A673 (cell line): ENCODE results near the gene TMED7.

Experiments
- CTCF ChIP-seq: fragments of 300-800, 200-600 bp; sonication (generic); conservative IDR thresholded peaks from 2 replicates; pipeline ENCODE4 v1.5.1; 2017; ENCODE audit warnings: low read depth, mild to moderate bottlenecking, antibody characterized with exemption, low read length, moderate library complexity, mixed read lengths
- EZH2 ChIP-seq: fragments of 200-600 bp; sonication (generic); IDR thresholded peaks from 2 replicates; pipeline ENCODE4 v1.6.1; 2017; ENCODE audit warnings: borderline replicate concordance, low read depth, mild to moderate bottlenecking, mixed read lengths, antibody characterized with exemption, low read length; ENCODE audit not compliant: poor library complexity, severe bottlenecking

GRCh38 chr5:115648056-115648455 is 22.2 kb upstream of the TMED7 start:
- TF ChIP-seq CTCF (no peak), EZH2 (no peak)
